GM18499 (cell line): ENCODE results near the gene RIN3.

Experiments
- ATAC-seq: cut with Tn5 transposase; IDR thresholded peaks from one replicate; pipeline ENCODE4 v1.9.1; 2021; ENCODE audit warnings: moderate number of reproducible peaks; ENCODE audit not compliant: insufficient read depth, unreplicated experiment

Gene RIN3

GRCh38 chr14:92567173-92567725, 53.7 kb downstream of the RIN3 start:
- no peak for ATAC-seq

DNA sequence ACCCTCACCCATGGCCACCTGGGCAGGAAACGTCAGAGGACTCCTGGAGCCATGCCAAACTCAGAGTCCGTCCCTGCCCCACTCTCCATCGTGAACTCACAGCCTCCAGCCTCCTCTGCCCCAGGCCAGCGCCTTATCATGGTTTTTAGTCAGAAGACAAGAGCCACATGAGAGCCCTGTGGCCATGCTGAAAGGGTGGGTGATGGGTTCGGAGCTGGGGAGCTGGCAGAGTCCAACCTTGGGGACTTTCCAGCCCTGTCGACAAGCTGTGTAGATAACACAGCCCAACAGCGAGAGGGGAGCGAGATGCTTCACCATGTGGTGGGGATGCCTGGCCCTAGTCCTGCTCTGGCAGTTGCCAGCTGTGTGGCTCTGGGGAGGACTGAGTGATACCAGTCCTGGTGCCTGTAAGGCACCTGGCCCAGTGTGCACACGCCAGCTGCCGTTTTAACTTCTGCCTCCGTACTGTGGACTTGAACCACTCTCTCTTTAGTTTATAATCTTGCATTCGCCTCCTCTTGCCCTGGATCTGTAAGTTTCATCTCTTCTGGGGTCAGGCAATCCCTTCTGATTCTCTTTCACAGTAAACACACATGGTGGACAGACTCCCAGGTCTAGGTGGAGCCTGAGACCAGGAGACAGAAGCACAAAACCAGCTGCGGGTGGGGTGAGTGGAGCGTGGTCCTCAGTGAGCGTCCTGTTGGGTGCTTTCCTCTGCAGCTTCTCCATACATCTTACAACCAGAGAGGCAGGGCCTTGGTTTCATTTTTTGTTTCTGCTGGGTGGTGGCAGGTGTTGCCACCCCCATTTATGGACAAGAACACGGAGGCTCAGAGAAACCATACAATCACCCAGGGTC, 55.3 kb downstream of the RIN3 start:
- ATAC-seq = no peak

DNA sequence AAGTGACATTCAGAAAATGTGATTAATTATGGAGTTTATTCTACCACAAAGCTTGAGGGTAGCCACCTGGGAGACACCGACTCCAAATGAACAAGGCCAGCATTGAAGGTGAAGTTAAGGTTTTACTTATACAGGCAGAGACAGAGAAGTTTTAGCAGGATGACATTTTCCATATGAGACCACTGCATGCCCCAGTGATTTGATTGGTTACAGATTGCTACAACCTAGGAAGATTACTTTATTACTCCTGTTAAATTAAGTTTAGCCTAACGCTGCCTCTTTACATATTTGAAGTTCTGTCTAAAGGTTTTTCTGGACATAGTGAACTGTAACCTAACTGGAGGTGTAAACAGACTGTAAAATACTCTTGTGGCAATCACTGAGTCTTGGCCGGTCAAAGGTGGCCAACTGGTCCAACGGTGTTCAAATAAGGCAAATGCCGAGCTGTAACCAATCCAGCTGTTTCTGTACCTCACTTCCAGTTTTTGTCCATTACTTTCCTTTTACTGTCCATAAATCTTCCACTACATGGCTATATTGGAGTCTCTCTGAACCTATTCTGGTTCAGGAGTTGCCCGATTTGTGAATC, 57.2 kb downstream of the RIN3 start:
- ATAC-seq = no peak

GRCh38 chr14:92572050-92572449, 58.5 kb downstream of the RIN3 start:
- no peak for ATAC-seq

DNA sequence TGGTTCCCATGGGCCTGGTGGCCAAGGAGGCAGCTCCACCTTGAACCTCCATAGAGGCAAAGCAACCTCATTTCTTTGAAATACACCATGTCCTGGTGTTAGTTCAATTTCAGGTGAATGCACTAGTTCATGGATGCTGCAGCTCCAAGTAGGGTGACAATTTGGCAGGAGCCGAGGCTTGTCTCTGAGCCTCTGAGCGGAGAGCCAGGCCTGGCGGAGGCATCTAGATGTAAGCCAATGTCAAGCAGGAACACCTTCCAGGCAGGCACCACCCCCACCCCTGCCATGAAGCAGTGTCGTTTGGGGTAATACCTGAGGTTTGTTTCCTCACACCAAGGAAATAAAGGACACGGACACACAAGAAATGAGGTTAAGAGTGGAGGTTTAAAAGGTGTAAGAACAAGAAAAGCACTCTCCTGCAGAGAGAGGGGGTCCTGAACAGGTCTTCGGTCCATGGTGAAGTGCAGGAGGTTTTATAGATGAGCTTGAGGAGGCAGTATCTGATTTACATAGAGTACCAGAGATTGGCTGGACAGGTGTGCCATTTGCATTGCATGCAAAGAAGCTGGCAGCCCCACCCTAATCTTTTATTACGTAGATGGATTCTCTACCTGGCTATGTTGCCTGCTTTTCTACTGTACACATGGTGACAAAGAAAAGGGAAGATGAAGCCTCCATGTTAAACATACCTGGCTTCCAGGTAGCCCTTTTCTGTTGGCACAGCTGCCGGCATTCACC, 60.3 kb downstream of the RIN3 start:
- ATAC-seq = no peak

GRCh38 chr14:92575061-92575747, 61.6 kb downstream of the RIN3 start:
- ATAC-seq = no peak

DNA sequence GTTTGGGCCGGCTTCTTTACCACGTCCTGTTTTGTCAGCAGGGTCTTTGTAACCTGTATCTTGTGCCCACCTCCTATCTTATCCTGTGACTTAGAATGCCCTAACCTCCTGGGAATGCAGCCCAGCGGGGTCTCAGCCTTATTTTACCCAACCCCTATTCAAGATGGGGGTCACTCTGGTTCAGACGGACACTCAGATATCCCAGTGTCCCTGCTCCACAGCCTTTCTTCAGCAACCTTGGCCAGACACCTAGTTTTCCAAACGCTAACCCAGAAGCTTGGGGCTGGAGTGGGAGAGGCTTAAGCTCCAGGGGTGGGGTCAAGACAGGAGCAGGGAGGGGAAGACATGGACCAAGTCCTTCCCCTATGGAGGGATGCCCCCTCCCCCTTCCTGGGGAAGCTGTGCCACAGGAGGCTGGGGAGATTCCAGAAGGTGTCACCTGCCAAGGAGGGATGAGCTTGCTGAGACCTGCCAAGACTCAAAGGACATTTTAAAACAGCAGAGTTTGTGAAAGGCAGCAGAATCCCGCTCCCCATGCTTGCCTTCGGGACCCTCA, 62.2 kb downstream of the RIN3 start:
- no peak for ATAC-seq

DNA sequence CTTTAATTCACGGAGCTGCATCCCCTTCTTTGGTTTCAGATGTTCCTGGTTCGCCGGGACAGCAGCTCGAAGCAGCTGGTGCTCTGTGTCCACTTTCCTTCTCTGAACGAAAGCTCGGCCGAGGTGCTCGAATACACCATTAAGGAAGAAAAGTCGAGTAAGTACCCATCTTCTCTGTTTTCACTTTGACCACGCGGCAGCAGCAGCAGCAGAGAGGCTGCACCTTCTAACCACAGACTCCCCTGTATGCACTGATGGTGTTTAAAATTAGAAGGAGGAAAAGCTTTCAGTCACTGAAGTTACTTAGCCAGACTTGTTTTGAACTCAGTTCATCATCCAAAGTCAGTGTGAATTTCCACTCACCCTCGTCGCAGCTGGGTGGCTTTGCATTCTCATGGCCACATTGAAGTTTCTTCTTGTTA, 63.8 kb downstream of the RIN3 start:
- peak; percentile 53 for ATAC-seq

- ATAC-seq = no peak
These were observed 64.9 kb downstream of the RIN3 start for GRCh38 chr14:92578511-92578910.

- no peak for ATAC-seq
These were observed 65.8 kb downstream of the RIN3 start for GRCh38 chr14:92579244-92579936.

DNA sequence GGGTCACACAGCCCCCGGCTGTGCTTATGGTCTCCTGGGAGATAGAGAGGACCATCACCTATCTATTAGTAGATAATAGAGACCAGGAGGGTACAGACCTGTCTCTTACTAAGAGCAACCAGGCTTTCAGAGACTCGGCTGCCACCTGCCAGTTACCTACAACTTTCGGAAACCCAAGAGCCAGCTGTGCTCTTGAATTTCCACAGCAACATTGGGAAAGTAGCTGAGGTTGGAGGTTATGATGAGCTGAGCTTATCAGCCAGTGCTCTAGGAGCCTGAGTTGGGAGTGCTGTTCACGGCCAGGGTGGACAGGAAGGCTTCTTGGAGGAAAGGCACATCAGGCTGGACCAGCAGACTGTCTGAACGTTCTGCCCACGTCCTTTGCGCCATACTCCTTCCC, 67.6 kb downstream of the RIN3 start:
- ATAC-seq = no peak

DNA sequence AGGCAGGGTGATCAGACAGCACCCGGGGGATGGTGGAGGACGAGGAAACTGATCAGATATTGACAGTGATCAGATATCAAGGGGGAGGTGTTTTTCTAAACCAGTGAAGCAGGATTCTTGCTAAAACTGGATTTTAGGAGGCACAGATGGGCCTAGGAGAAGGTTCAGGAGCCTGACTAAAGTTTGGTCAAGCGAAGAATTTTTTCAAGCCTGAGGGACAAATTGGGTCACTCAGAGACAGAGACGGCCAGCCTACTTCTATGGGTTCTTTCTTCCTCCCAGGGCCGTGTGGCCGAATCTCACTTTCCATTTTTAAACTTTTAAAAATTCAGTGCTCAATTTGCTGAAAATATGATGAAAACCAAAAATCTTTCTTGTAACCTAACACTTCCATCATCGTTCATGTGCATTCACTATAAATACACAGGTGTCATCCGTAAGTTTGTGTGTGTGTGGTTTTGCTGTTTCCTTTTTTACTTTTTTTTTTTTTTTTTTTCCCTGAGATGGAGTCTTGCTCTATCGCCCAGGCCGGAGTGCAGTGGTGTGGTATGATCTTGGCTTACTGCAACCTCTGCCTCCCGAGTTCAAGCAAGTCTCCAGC, 68.5 kb downstream of the RIN3 start:
- ATAC-seq = no peak

DNA sequence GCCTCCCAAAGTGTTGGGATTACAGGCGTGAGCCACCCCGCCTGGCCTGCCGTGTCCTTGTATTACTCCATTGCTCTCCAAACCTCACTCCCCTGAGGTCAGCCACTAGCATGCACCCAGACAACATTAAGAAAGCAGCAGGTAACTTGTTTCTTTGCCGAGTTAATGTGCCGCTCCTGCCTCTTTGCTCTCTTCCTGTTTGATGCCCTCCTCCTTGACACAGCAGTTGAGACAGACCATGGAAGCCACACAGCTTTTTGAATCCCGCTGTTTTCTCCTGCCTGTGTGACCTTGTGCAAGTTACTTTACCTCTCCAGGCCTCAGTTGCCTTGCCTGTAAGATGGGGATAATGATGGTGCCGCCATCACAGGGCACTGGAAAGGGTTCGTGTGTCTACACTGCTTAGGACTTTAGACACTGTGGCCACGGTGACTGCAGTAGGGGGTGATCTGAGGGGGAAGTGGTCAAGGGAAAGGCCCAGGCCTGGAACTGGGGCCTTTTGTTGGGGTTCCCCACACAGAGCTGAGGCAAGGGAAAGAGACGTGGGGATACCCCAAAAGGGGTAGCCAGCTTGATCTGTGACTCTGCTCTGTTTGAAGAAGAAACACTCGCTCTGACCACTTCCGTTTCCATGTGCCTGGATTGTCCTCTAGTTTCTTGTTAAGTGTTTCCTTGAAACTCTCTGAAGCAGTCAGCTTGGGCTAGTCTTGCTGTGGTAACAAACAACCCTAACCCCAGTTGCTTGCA, 69.3 kb downstream of the RIN3 start:
- no peak for ATAC-seq

DNA sequence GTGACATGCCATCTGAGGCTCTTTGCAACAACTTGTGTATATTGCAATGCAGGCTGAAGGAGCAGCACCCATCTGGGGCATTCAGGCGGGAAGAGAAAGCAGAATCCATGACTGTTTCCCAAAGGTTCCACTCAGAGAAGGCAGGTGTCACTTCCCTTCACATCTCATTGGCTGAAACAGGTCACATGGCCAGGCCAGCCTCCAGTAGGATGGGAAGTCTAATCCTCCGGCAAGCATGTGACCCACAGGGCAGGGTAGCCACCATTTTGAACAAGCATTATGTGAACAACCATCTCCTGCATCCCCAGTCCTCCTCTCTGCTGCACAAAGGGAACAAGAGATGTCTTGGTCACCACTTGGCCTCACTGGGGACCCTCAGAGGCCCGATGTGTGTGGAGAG, 70.6 kb downstream of the RIN3 start:
- ATAC-seq = no peak

- no peak for ATAC-seq
These were observed 71.2 kb downstream of the RIN3 start for GRCh38 chr14:92584816-92585215.

DNA sequence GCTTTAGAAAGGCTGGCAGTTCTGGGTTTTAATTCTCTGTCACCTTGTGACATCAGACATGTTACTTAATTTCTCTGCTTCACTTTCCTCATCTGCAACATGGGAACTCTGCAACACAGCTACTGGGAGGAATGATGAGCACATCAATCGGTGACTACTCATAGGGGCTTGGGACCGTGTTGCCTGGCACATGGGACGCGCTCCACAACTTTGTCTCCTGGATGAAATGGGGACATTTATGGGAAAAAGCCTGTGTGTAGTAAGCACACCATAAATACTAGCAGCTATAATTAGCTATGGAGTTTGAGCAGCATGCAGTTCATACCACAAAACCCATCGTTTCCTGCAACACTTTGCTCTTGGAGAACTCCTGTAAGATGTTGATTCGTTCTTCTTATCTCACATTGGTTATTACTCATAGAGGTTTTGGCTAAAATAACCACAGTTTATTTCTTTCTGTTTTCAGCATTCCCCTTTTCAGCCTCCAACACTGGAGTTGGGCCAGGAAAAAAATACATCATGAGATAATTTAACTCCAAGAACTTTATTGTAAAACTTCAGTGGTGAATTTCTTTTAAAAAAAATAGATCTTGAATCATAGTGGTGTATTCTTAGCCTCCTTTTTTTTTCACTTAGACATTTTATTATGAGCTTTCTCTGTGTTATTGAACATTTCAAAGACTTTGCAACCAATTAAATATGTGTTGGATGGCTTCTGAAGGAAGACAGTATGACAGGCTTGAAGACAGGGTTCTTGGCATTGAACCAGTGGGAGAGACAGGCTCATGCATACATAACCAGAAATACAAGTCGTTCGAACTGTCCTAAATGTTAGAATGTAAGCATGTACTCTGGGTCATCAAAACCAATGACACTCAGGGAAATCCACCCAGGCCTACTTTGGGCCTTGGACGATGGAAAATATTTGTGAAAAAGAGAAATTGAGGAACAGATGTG, 72.7 kb downstream of the RIN3 start:
- ATAC-seq = no peak

DNA sequence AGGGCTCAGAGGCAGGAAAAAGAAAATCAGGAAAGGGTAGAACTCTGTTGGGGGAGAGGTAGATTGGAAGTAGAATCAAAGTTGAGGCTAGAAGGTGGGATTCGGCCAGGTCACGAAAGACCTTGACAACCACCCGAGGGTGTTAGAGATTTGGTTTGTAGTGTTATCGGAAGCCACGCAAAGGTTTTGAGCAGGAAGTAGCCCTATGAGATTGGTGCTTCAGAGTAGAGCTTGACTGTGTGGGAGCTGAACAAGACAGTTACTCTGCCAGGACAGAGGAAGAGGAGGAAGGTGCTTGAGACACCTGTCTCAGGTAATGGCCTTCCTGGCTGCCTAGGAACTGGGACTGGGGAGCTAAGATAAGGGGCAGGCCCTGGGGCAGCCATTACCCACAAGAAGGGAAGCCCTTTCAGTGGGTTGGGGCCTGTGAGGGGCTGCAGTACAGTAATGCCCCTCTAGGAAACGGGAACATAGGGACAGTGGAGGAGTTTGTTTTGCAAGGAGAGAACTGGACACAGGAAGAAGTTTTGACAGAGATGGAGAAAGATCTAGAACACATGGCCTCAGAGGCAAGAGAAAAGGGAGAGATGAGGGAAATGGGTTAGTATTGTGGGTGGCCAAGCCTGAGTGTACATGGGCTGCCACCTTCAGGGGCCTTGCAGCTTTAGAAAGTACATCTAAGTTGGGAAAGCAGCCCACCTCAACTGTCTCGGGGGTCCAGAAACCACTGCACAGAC, 73.5 kb downstream of the RIN3 start:
- no peak for ATAC-seq
